H1 (cell line): Measurements from ENCODE around the gene ACADVL. TPM values are rescaled to one million over a fixed set of nuclear protein-coding genes. Genes with fewer than 3 reads are reported as not detected.

Experiments
- CTCF ChIA-PET: fragments of 300-600 bp; sonication (Branson Sonifier 250); formaldehyde crosslinking; loops from one replicate; lab custom pipeline; 2021; ENCODE audit not compliant: partially characterized antibody; lab: Charles Lee
- POLR2A ChIA-PET: fragments of 300-600 bp; sonication (Branson Sonifier 250); formaldehyde crosslinking; loops from one replicate; lab custom pipeline; 2021; ENCODE audit warnings: inconsistent platforms; ENCODE audit not compliant: partially characterized antibody; lab: Charles Lee
- DNase-seq, 2 experiments: peaks; one replicate each; pipeline versions ENCODE4 v3.0.0 to v3.0.0-alpha.2; 2010 to 2022; ENCODE audit warnings: low spot score in 2 of 2, low read depth in 1 of 2, mixed read lengths in 1 of 2
- FAIRE-seq: peaks from 2 replicates; lab custom pipeline; 2011; peaks lifted over from hg19 to GRCh38; lab: Jason Lieb, UNC
- H2AFZ ChIP-seq: 2 replicates; pipeline ENCODE4 v1.8.1; 2012; ENCODE audit warnings: low read length, inconsistent platforms
- H2AK5ac ChIP-seq: 2 replicates; pipeline ENCODE4 v1.6.1; 2013; ENCODE audit warnings: low read depth, low read length
- H2BK120ac ChIP-seq: replicated peaks from 2 replicates; pipeline ENCODE3; 2013; ENCODE audit warnings: low read depth, low read length, inconsistent platforms
- H2BK12ac ChIP-seq: 2 replicates; pipeline ENCODE4 v1.6.1; 2013; ENCODE audit warnings: low read depth, low read length
- H2BK15ac ChIP-seq: 2 replicates; pipeline ENCODE4 v1.6.1; 2013; ENCODE audit warnings: low read length
- H2BK20ac ChIP-seq: 2 replicates; pipeline ENCODE4 v1.6.1; 2013; ENCODE audit warnings: low read length
- H2BK5ac ChIP-seq: 2 replicates; pipeline ENCODE4 v1.6.1; 2013; ENCODE audit warnings: low read depth, low read length
- H3K14ac ChIP-seq: 2 replicates; pipeline ENCODE4 v1.6.1; 2013; ENCODE audit warnings: inconsistent platforms; ENCODE audit not compliant: insufficient read length
- H3K18ac ChIP-seq: 2 replicates; pipeline ENCODE4 v1.6.1; 2013; ENCODE audit warnings: low read length; ENCODE audit errors: extremely low read depth
- H3K23ac ChIP-seq: 2 replicates; pipeline ENCODE4 v1.6.1; 2013; ENCODE audit warnings: inconsistent platforms; ENCODE audit not compliant: insufficient read length
- H3K23me2 ChIP-seq: 2 replicates; pipeline ENCODE4 v1.6.1; 2013; ENCODE audit warnings: low read depth, low read length
- H3K27ac ChIP-seq: 2 replicates; pipeline ENCODE4 v1.6.1; 2011; ENCODE audit warnings: low read depth, low read length, inconsistent platforms
- H3K27me3 ChIP-seq, 4 experiments: replicated peaks in 1 of 4; 1 replicate in 1 of 4; 2 replicates in 3 of 4; pipeline versions ENCODE4 v1.6.1 to v1.8.1; 2011 to 2013; ENCODE audit warnings: low read length in 3 of 4, mild to moderate bottlenecking in 3 of 4, inconsistent platforms in 2 of 4, mixed read lengths in 2 of 4, moderate library complexity in 1 of 4; ENCODE audit not compliant: control insufficient read depth in 3 of 4, insufficient read depth in 3 of 4; ENCODE audit errors: extremely low read depth in 1 of 4
- H3K36me3 ChIP-seq, 4 experiments: 2 replicates each; pipeline versions ENCODE4 v1.6.1 to v1.8.1; 2011 to 2013; ENCODE audit warnings: mild to moderate bottlenecking in 4 of 4, low read length in 3 of 4, moderate library complexity in 2 of 4, control low read depth in 1 of 4, inconsistent platforms in 1 of 4; ENCODE audit not compliant: insufficient read depth in 4 of 4, control insufficient read depth in 2 of 4
- H3K4ac ChIP-seq: replicated peaks from 2 replicates; pipeline ENCODE3; 2013; ENCODE audit warnings: low read length, low read depth, mixed read lengths, inconsistent platforms; ENCODE audit not compliant: insufficient read length
- H3K4me1 ChIP-seq, 4 experiments: replicated peaks in 1 of 4; 1 replicate in 1 of 4; 2 replicates in 3 of 4; pipeline versions ENCODE4 v1.6.1 to v1.8.1; 2011 to 2013; ENCODE audit warnings: low read length in 3 of 4, inconsistent platforms in 2 of 4, mixed read lengths in 1 of 4; ENCODE audit not compliant: insufficient read depth in 4 of 4, control insufficient read depth in 3 of 4
- H3K4me2 ChIP-seq, 2 experiments: 2 replicates each; pipeline versions ENCODE4 v1.6.1 to v1.8.1; 2011 to 2013; ENCODE audit warnings: low read depth in 2 of 2, low read length in 2 of 2, control low read depth in 1 of 2, inconsistent platforms in 1 of 2, mild to moderate bottlenecking in 1 of 2; ENCODE audit not compliant: insufficient read depth in 1 of 2
- H3K4me3 ChIP-seq, 4 experiments: fragments of 200-600, 300-600 bp in 1 of 4; sonication (generic), shearing (Covaris generic), sonication (Bioruptor Twin) in 1 of 4; 2 replicates each; pipeline versions ENCODE4 v1.5.1 to v1.8.1; 2011 to 2016; ENCODE audit warnings: low read length in 4 of 4, low read depth in 3 of 4, control low read depth in 2 of 4, inconsistent platforms in 2 of 4, mild to moderate bottlenecking in 2 of 4, mixed read lengths in 1 of 4, moderate library complexity in 1 of 4; ENCODE audit not compliant: insufficient read depth in 2 of 4; ENCODE audit errors: extremely low read depth in 1 of 4
- H3K56ac ChIP-seq: replicated peaks from 2 replicates; pipeline ENCODE3; 2013; ENCODE audit warnings: low read depth, mild to moderate bottlenecking, mixed read lengths, low read length, inconsistent platforms; ENCODE audit not compliant: insufficient read length
- H3K79me1 ChIP-seq: 2 replicates; pipeline ENCODE4 v1.6.1; 2013; ENCODE audit warnings: low read depth, low read length, control low read depth
- H3K79me2 ChIP-seq, 2 experiments: 2 replicates each; pipeline versions ENCODE4 v1.6.1 to v1.8.1; 2012 to 2013; ENCODE audit warnings: low read length in 2 of 2, mild to moderate bottlenecking in 2 of 2, inconsistent platforms in 1 of 2; ENCODE audit not compliant: insufficient read depth in 2 of 2, control insufficient read depth in 1 of 2
- H3K9ac ChIP-seq, 4 experiments: replicated peaks in 1 of 4; 1 replicate in 1 of 4; 2 replicates in 3 of 4; pipeline versions ENCODE4 v1.6.1 to v1.8.1; 2011 to 2013; ENCODE audit warnings: low read depth in 3 of 4, low read length in 3 of 4, control low read depth in 2 of 4, mild to moderate bottlenecking in 2 of 4, moderate library complexity in 2 of 4, inconsistent platforms in 1 of 4; ENCODE audit errors: extremely low read depth in 1 of 4
- H3K9me3 ChIP-seq, 2 experiments: 2 replicates each; pipeline versions ENCODE4 v1.6.1 to v1.8.1; 2012 to 2013; ENCODE audit warnings: mild to moderate bottlenecking in 2 of 2, moderate library complexity in 2 of 2, control low read depth in 1 of 2, inconsistent platforms in 1 of 2, low read depth in 1 of 2, low read length in 1 of 2, mixed read lengths in 1 of 2; ENCODE audit not compliant: insufficient read depth in 2 of 2
- H4K20me1 ChIP-seq, 2 experiments: replicated peaks in 1 of 2; 2 replicates each; pipeline versions ENCODE3 to v1.8.1; 2011 to 2013; ENCODE audit warnings: inconsistent platforms in 2 of 2, low read length in 2 of 2, mild to moderate bottlenecking in 1 of 2; ENCODE audit not compliant: insufficient read depth in 2 of 2, control insufficient read depth in 1 of 2
- H4K5ac ChIP-seq: 2 replicates; pipeline ENCODE4 v1.6.1; 2013; ENCODE audit warnings: low read length, low read depth, mixed read lengths, inconsistent platforms; ENCODE audit not compliant: insufficient read length
- H4K8ac ChIP-seq: 2 replicates; pipeline ENCODE4 v1.8.0; 2013; ENCODE audit warnings: mild to moderate bottlenecking, moderate library complexity, low read length, inconsistent platforms; ENCODE audit not compliant: insufficient read depth; ENCODE audit errors: extremely low read depth
- H4K91ac ChIP-seq: replicated peaks from 2 replicates; pipeline ENCODE3; 2013; ENCODE audit warnings: low read length, mixed read lengths, inconsistent platforms; ENCODE audit not compliant: insufficient read length
- CEBPB ChIP-seq: IDR thresholded peaks from 2 replicates; pipeline ENCODE4 v1.6.1; 2012; ENCODE audit warnings: low read depth, low read length
- EP300 ChIP-seq, 2 experiments: IDR thresholded peaks; 1 replicate in 1 of 2; 2 replicates in 1 of 2; pipeline ENCODE4 v1.6.1; 2011 to 2012; ENCODE audit warnings: low read depth in 2 of 2, low read length in 2 of 2, mild to moderate bottlenecking in 2 of 2, borderline replicate concordance in 1 of 2, inconsistent platforms in 1 of 2, moderate library complexity in 1 of 2
- KDM5A ChIP-seq: fragments of 200-600 bp; IDR thresholded peaks from 2 replicates; pipeline ENCODE4 v1.7.1; 2012; ENCODE audit warnings: mild to moderate bottlenecking, low read length, inconsistent platforms, mixed read lengths
- MAFK ChIP-seq: IDR thresholded peaks from 2 replicates; pipeline ENCODE4 v1.6.1; 2012; ENCODE audit warnings: low read depth, mild to moderate bottlenecking, improper control_type of control experiment, low read length
- PHF8 ChIP-seq: fragments of 200-600 bp; sonication (generic); conservative IDR thresholded peaks from 2 replicates; pipeline ENCODE4 v1.7.1; 2012; ENCODE audit warnings: low read depth, mild to moderate bottlenecking, inconsistent platforms, low read length, moderate library complexity
- RNF2 ChIP-seq: fragments of 200-900, 300-1000 bp; sonication (generic); IDR thresholded peaks from 2 replicates; pipeline ENCODE4 v1.7.1; 2016; ENCODE audit warnings: borderline replicate concordance, low read depth, mild to moderate bottlenecking, antibody characterized with exemption, low read length; ENCODE audit not compliant: poor library complexity, severe bottlenecking; ENCODE audit errors: missing control alignments
- SP2 ChIP-seq: IDR thresholded peaks from 2 replicates; pipeline ENCODE4 v1.6.1; 2012; ENCODE audit warnings: mild to moderate bottlenecking, low read length, inconsistent platforms
- YY1 ChIP-seq: IDR thresholded peaks from 2 replicates; pipeline ENCODE4 v1.6.1; 2011; ENCODE audit warnings: low read depth, mild to moderate bottlenecking, low read length
- WGBS, 2 experiments: shearing (Covaris generic) in 1 of 2; methylation state at CpG; one replicate each; pipeline versions ENCODE4 v1.1.6 to v1.1.7; 2013 to 2015; ENCODE audit warnings: low lambda C conversion rate in 2 of 2, mixed read lengths in 2 of 2, inconsistent platforms in 1 of 2, low coverage in 1 of 2, missing lambda C conversion rate in 1 of 2; ENCODE audit not compliant: insufficient replicate concordance in 2 of 2, insufficient coverage in 1 of 2, insufficient read length in 1 of 2; ENCODE audit errors: extremely low coverage in 1 of 2, missing lambda C conversion rate in 1 of 2; 5-methylcytosine and 5-hydroxymethylcytosine counted together
- polyA plus RNA-seq, 7 experiments: library from polyadenylated mRNA; depleted of rRNA in 3 of 7; stranded (reverse) in 5 of 7; unstranded in 2 of 7; fragments of >200 nt in 5 of 7; fragments of 200-250 nt in 2 of 7; gene quantifications; 1 replicate in 5 of 7; 2 replicates in 1 of 7; 4 replicates in 1 of 7; pipeline versions ENCODE4 v1.2.1 to v1.2.3, GENCODE V29; 2011 to 2013; ENCODE audit warnings: missing spikeins in 2 of 7, mixed read lengths in 2 of 7
- total RNA-seq: library from RNA; stranded (reverse); fragmentation: NEBNext Ultra II Directional; extraction: Animal tissue kit (Norgen Biotek cat#: 25700); gene quantifications from 2 replicates; pipeline ENCODE4 v1.2.1, GENCODE V29; 2021
- TF ChIP-seq, protein P1 (sequence below): IDR thresholded peaks from 2 replicates; pipeline ENCODE4 v1.6.1; 2011; ENCODE audit warnings: low read depth, mild to moderate bottlenecking, low read length; ENCODE audit not compliant: insufficient read depth

ACADVL gene
- total and polyA plus RNA-seq, 2 of the 8 experiments (the other 6 are each of a cell fraction or from before 2014, with no cell fraction given) = 181 to 231 TPM

DNA sequence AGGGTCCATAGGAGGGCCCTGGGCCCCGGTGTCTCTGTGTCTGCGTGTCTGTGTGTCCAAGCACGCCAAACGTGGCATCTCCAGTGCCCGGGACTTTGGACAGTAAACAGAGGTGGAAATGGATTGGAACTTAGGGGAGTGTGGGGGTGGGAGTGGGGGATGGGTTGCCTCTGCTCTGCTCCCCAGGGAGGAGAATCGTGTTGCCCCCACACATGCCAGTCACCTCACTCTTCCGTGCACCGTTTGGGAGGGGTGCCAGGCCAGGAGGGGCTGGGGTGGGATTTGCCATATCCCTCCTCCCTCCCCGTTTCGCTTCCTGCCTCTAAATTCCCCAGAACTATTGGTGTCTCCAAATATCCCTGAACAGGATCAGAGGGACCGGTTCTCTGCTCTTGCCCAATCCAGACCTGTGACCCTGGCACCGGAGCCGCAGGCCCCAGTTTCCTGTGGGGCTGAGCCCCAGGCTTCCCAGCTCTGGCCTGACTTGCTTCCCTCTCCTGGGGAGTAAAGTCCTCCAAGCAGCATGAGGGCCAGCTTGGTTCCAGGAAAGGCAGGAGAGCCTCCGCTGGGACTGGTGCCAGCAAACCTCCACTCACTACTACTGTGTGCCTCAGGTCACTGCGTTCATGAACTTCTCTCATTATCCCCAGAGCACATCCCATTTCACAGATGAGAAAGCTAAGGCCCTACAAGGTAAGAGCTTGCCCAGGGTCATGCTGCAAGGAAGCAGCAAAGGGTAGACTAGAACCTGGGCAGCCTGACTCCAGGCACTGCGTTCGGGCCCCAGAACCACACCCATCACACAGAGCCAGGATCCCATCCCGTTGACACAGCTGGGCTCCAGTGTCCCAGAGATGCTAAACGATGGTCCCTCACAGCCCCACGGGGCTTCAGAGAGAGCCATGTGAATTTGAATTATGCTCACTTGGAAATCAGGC is 40.2 kb upstream of the ACADVL start, which contains the start of gene ASGR1:
Gene ASGR1 (minus strand): TSS at position 54 of the 938 bp plus-strand sequence. CDS start 807 bp downstream, outside the sequence.
- peak within 1 kb of the TSS; percentile 98; the same call in 1 of the 2 replicates for H2AFZ ChIP-seq
- WGBS, 2 experiments = 84% methylated on average over 20 of the region's 20 CpGs; no CpG with 5 or more reads in 1 of the 2 experiments
- POLR2A ChIA-PET = interaction anchor here (0.6 to 3.3 kb wide), 4 partner anchors 9 to 161 kb away, joined by 3 to 15 read pairs (median 5); no protein-coding TSS in a partner anchor
- TF ChIP-seq MAFK (no peak), RNF2 (no peak), PHF8 (no peak), SP2 (no peak), KDM5A (no peak), YY1 (no peak), EP300 (IDR thresholded peaks at IDR 0.05; ENCODE audit: borderline replicate concordance in 1 of 2, low read depth in 2 of 2, low read length in 2 of 2) (no peak), CEBPB (no peak)
- TF ChIP-seq, protein P1, sequence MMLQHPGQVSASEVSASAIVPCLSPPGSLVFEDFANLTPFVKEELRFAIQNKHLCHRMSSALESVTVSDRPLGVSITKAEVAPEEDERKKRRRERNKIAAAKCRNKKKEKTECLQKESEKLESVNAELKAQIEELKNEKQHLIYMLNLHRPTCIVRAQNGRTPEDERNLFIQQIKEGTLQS = no peak

More for the DNA sequence above, 40.2 kb upstream of the ACADVL start, which contains the start of gene ASGR1:
- no peaks in the 10 kb centered on the region for H3K79me2 ChIP-seq
- FAIRE-seq (no peak), DNase-seq (no peak)
- 0 out of 7 replicates have a peak within 1 kb of the TSS, but pooled peaks of 1 of the 4 experiments have one; percentile 4 for H3K9ac ChIP-seq
- peak within 1 kb of the TSS; percentile 38 for H4K91ac ChIP-seq
- no peaks in the 10 kb centered on the region for H3K9me3 ChIP-seq
- no peak within 1 kb of the TSS for H3K4ac ChIP-seq
- no peak within 1 kb of the TSS for H2BK20ac ChIP-seq
- peak within 1 kb of the TSS; percentile 52 to 86 (median 58); a peak in 7 of 8 replicates for H3K4me3 ChIP-seq
- no peak within 1 kb of the TSS for H4K8ac ChIP-seq
- peak within 1 kb of the TSS; percentile 34; the same call in 1 of the 2 replicates for H3K18ac ChIP-seq
- no peak within 1 kb of the TSS for H2BK12ac ChIP-seq
- no peaks in the 10 kb centered on the region; a peak in 1 of 8 replicates for H3K36me3 ChIP-seq
- H3K23me2 ChIP-seq = peaks cover 34% of the 10 kb centered on the region
- H2BK15ac ChIP-seq = peak within 1 kb of the TSS; percentile 72; the same call in 1 of the 2 replicates
- H3K14ac ChIP-seq = no peak within 1 kb of the TSS
- peaks cover 0 to 20% (median 7%) of the 10 kb centered on the region in 4 experiments; a peak in 6 of 7 replicates for H3K4me1 ChIP-seq
- peaks cover 0 to 19% of the 10 kb centered on the region in 2 experiments for H4K20me1 ChIP-seq
- no peak within 1 kb of the TSS for H2BK120ac ChIP-seq
- H3K4me2 ChIP-seq = peak within 1 kb of the TSS; percentile 79 to 99
- no peak within 1 kb of the TSS for H2AK5ac ChIP-seq
- H3K27ac ChIP-seq = no peak within 1 kb of the TSS
- H4K5ac ChIP-seq = no peak within 1 kb of the TSS
- H3K56ac ChIP-seq = no peak within 1 kb of the TSS
- H2BK5ac ChIP-seq = no peak within 1 kb of the TSS
- no peak within 1 kb of the TSS for H3K23ac ChIP-seq
- peaks cover 6% of the 10 kb centered on the region; the same call in 1 of the 2 replicates for H3K79me1 ChIP-seq
- CTCF ChIA-PET = interaction anchor here (0.6 to 4.7 kb wide), 8 partner anchors 14 to 471 kb away, joined by 3 to 50 read pairs (median 6); partner anchors contain the start of genes ATP1B2 and SLC16A11
- H3K27me3 ChIP-seq = peaks cover 0 to 26% (median 21%) of the 10 kb centered on the region in 4 experiments; a peak in 6 of 7 replicates
